ENCODE data around the gene ALLC. TPM values are rescaled to one million over a fixed set of nuclear protein-coding genes. Genes with fewer than 3 reads are reported as not detected.
"Not testable (repeated sequence)": the region's sequence is repeated elsewhere in the genome, so short reads cannot be mapped to it uniquely, and the experiment has no call there.

ALLC gene
- total RNA-seq, 1 experiment from 2014 or later = not detected

GRCh38 chr2:3660640-3661039 lies 2.6 kb downstream of the ALLC start:
- not testable (repeated sequence) for H3K36me3 ChIP-seq; H3K27me3 ChIP-seq (replicated peaks); H3K9me3 ChIP-seq (replicated peaks); H3K4me1 ChIP-seq (replicated peaks); H3K4me3 ChIP-seq; DNase-seq (ENCODE audit: low read depth in 1 of 2, low spot score in 2 of 2); H3K27ac ChIP-seq

GRCh38 chr2:3661149-3661660 lies 3.2 kb downstream of the ALLC start:
- H3K27me3 ChIP-seq (replicated peaks) = no peaks in the 10 kb centered on the region
- no peak overlapping the region for H3K4me3 ChIP-seq
- no peak for DNase-seq (ENCODE audit: low read depth in 1 of 2, low spot score in 2 of 2)
- no peak overlapping the region for H3K27ac ChIP-seq
- H3K9me3 ChIP-seq (replicated peaks) = no peaks in the 10 kb centered on the region
- H3K36me3 ChIP-seq = no peaks in the 10 kb centered on the region
- H3K4me1 ChIP-seq (replicated peaks) = no peaks in the 10 kb centered on the region

DNA sequence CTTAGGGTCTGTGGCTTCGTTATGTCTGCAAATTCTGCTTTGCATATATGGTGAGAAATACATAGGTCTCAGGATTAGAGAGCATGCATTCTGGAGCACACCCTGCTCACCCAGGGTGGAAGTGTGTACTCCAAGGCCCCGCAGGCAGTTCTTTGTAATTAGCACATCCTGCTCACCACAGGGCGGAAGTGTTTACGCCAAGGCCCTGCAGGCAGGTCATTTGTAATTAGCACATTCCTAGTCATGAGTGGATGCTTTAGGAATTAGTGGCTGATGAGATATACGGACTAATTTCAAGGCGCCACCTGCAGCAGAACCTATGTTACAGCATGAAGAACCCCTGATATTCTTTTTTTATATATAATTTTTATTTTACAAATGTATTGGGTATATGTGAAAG lies 4.2 kb downstream of the ALLC start:
- Histone ChIP-seq H3K4me3 (no peak overlapping the region), H3K9me3 (replicated peaks) (no peaks in the 10 kb centered on the region), H3K27me3 (replicated peaks) (no peaks in the 10 kb centered on the region), H3K4me1 (replicated peaks) (no peaks in the 10 kb centered on the region), H3K27ac (no peak overlapping the region), H3K36me3 (no peaks in the 10 kb centered on the region)
- DNase-seq (ENCODE audit: low read depth in 1 of 2, low spot score in 2 of 2) = no peak

DNA sequence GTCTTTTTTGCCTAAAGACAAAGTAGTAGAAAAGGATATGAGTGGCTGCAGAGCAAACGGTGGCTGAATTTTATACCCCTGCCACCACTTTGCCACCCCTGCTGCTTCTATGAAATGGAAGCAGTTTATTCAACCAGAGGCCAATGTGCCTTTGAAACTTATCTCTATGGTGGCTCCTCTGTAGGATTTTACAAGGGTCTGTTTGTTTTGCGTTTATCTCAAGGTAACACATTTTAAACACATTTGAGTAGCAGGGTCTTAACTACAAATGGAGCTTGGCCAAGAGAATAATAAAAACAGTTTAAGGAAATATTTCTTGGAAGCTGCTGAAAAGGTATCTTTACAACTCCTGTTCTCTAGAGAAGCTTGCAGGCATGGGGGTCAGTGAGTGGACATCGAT lies 6.1 kb downstream of the ALLC start:
- H3K36me3 ChIP-seq = no peaks in the 10 kb centered on the region
- no peaks in the 10 kb centered on the region for H3K9me3 ChIP-seq (replicated peaks)

GRCh38 chr2:3664925-3665324 lies 6.9 kb downstream of the ALLC start:
- H3K27ac ChIP-seq = no peak overlapping the region
- no peak for DNase-seq (ENCODE audit: low read depth in 1 of 2, low spot score in 2 of 2)
- H3K36me3 ChIP-seq = no peaks in the 10 kb centered on the region
- H3K4me3 ChIP-seq = no peak overlapping the region
- no peaks in the 10 kb centered on the region for H3K9me3 ChIP-seq (replicated peaks)
- no peaks in the 10 kb centered on the region for H3K4me1 ChIP-seq (replicated peaks)
- no peaks in the 10 kb centered on the region for H3K27me3 ChIP-seq (replicated peaks)

More for the DNA sequence above, 6.1 kb downstream of the ALLC start:
- no peaks in the 10 kb centered on the region for H3K27me3 ChIP-seq (replicated peaks)
- no peaks in the 10 kb centered on the region for H3K4me1 ChIP-seq (replicated peaks)
- H3K4me3 ChIP-seq = no peak overlapping the region
- H3K27ac ChIP-seq = no peak overlapping the region
- no peak for DNase-seq (ENCODE audit: low read depth in 1 of 2, low spot score in 2 of 2)

GRCh38 chr2:3665886-3666612 lies 8.0 kb downstream of the ALLC start:
- no peak overlapping the region for H3K27ac ChIP-seq
- H3K9me3 ChIP-seq (replicated peaks) = no peaks in the 10 kb centered on the region
- H3K4me1 ChIP-seq (replicated peaks) = no peaks in the 10 kb centered on the region
- H3K36me3 ChIP-seq = no peaks in the 10 kb centered on the region
- no peak overlapping the region for H3K4me3 ChIP-seq
- DNase-seq (ENCODE audit: low read depth in 1 of 2, low spot score in 2 of 2) = peak in 1 of 2 experiments; percentile 25
- H3K27me3 ChIP-seq (replicated peaks) = no peaks in the 10 kb centered on the region

- peak in 1 of 2 experiments; percentile 28 for DNase-seq (ENCODE audit: low read depth in 1 of 2, low spot score in 2 of 2)
- H3K36me3 ChIP-seq = no peaks in the 10 kb centered on the region
- H3K4me1 ChIP-seq (replicated peaks) = no peaks in the 10 kb centered on the region
- H3K27me3 ChIP-seq (replicated peaks) = no peaks in the 10 kb centered on the region
- H3K4me3 ChIP-seq = no peak overlapping the region
- no peaks in the 10 kb centered on the region for H3K9me3 ChIP-seq (replicated peaks)
- no peak overlapping the region for H3K27ac ChIP-seq
Observed at GRCh38 chr2:3666613-3666975, 8.6 kb downstream of the ALLC start.

- peak in 1 of 2 experiments; percentile 35 for DNase-seq (ENCODE audit: low read depth in 1 of 2, low spot score in 2 of 2)
- Histone ChIP-seq H3K4me3 (no peak overlapping the region), H3K9me3 (replicated peaks) (no peaks in the 10 kb centered on the region), H3K36me3 (no peaks in the 10 kb centered on the region), H3K27ac (no peak overlapping the region), H3K27me3 (replicated peaks) (no peaks in the 10 kb centered on the region), H3K4me1 (replicated peaks) (no peaks in the 10 kb centered on the region)
Observed at GRCh38 chr2:3667151-3667631, 9.2 kb downstream of the ALLC start.

- no peak overlapping the region for H3K4me3 ChIP-seq
- no peaks in the 10 kb centered on the region for H3K4me1 ChIP-seq (replicated peaks)
- H3K36me3 ChIP-seq = no peaks in the 10 kb centered on the region
- no peak overlapping the region for H3K27ac ChIP-seq
- 0 out of 2 replicates have a peak, but pooled peaks cover 4% of the 10 kb centered on the region for H3K27me3 ChIP-seq (replicated peaks)
- no peaks in the 10 kb centered on the region for H3K9me3 ChIP-seq (replicated peaks)
- DNase-seq (ENCODE audit: low read depth in 1 of 2, low spot score in 2 of 2) = peak in 1 of 2 experiments; percentile 24
Observed at GRCh38 chr2:3669656-3670055, 11.7 kb downstream of the ALLC start.

GRCh38 chr2:3670376-3670775 lies 12.4 kb downstream of the ALLC start:
- Histone ChIP-seq H3K4me1 (replicated peaks) (no peaks in the 10 kb centered on the region), H3K4me3 (no peak overlapping the region), H3K27me3 (replicated peaks) (0 out of 2 replicates have a peak, but pooled peaks cover 4% of the 10 kb centered on the region), H3K27ac (no peak overlapping the region), H3K36me3 (no peaks in the 10 kb centered on the region), H3K9me3 (replicated peaks) (no peaks in the 10 kb centered on the region)
- DNase-seq (ENCODE audit: low read depth in 1 of 2, low spot score in 2 of 2) = peak in 1 of 2 experiments; percentile 32

- Histone ChIP-seq H3K9me3 (replicated peaks) (no peaks in the 10 kb centered on the region), H3K36me3 (no peaks in the 10 kb centered on the region), H3K4me1 (replicated peaks) (no peaks in the 10 kb centered on the region), H3K27ac (no peak overlapping the region), H3K4me3 (no peak overlapping the region), H3K27me3 (replicated peaks) (0 out of 2 replicates have a peak, but pooled peaks cover 4% of the 10 kb centered on the region)
- DNase-seq (ENCODE audit: low read depth in 1 of 2, low spot score in 2 of 2) = peak in 1 of 2 experiments; percentile 16
Observed at GRCh38 chr2:3670941-3671340, 12.9 kb downstream of the ALLC start.

- Histone ChIP-seq H3K36me3 (no peaks in the 10 kb centered on the region), H3K4me3 (no peak overlapping the region), H3K9me3 (replicated peaks) (no peaks in the 10 kb centered on the region), H3K27ac (no peak overlapping the region), H3K4me1 (replicated peaks) (no peaks in the 10 kb centered on the region), H3K27me3 (replicated peaks) (0 out of 2 replicates have a peak, but pooled peaks cover 4% of the 10 kb centered on the region)
- no peak for DNase-seq (ENCODE audit: low read depth in 1 of 2, low spot score in 2 of 2)
Observed at GRCh38 chr2:3672861-3673678, 15.1 kb downstream of the ALLC start.

GRCh38 chr2:3674066-3674845 lies 16.3 kb downstream of the ALLC start:
- Histone ChIP-seq H3K36me3 (no peaks in the 10 kb centered on the region), H3K27ac (no peak overlapping the region), H3K4me3 (no peak overlapping the region), H3K4me1 (replicated peaks) (no peaks in the 10 kb centered on the region), H3K27me3 (replicated peaks) (0 out of 2 replicates have a peak, but pooled peaks cover 4% of the 10 kb centered on the region), H3K9me3 (replicated peaks) (no peaks in the 10 kb centered on the region)
- DNase-seq (ENCODE audit: low read depth in 1 of 2, low spot score in 2 of 2) = no peak
